Superior temporal gyrus (tissue), 1 donor: ENCODE measurements around the gene TSPAN7.

Experiments
- DNase-seq: peaks from one replicate; pipeline ENCODE4 v3.0.0-alpha.2; 2016; ENCODE audit errors: extremely low spot score

TSPAN7 gene, protein sequence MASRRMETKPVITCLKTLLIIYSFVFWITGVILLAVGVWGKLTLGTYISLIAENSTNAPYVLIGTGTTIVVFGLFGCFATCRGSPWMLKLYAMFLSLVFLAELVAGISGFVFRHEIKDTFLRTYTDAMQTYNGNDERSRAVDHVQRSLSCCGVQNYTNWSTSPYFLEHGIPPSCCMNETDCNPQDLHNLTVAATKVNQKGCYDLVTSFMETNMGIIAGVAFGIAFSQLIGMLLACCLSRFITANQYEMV

DNA sequence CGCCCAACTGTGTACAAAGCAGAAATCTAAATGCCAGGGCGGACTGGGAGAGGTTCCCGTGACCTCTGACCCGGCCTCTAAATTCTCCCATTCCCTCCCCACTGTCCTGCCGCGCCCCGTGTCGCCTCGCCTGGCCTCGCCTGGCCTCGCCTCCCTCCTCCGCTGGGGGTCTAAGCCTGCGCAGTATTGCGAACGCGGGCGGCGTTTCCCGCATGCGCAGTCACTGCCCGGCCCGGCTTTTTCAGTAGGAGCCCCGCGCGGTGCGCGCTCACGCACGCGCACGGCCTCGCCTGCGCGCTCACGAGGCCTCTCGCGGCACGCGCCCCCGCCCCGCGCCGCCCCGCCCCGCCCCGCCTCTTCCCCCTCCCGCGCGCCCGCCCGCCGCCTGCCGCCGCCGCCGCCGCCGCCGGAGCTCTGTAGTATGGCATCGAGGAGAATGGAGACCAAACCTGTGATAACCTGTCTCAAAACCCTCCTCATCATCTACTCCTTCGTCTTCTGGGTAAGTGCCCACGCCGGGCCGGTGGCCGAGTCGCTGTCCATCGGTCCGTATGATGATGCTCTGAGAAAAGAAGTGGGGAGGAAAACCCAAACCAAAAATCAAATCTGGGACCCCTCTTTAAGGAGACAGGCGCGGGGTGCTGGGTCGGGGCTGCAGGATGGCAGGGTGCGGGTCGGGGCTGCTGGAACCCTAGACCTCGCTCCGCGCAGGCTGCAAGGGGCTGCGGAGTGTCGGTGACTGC, at the start of gene TSPAN7:
TSS of gene TSPAN7 (plus strand) at position 417 of the 743 bp plus-strand sequence. CDS start at position 422, 5 bp downstream.
- DNase-seq, result peak; percentile 76

DNA sequence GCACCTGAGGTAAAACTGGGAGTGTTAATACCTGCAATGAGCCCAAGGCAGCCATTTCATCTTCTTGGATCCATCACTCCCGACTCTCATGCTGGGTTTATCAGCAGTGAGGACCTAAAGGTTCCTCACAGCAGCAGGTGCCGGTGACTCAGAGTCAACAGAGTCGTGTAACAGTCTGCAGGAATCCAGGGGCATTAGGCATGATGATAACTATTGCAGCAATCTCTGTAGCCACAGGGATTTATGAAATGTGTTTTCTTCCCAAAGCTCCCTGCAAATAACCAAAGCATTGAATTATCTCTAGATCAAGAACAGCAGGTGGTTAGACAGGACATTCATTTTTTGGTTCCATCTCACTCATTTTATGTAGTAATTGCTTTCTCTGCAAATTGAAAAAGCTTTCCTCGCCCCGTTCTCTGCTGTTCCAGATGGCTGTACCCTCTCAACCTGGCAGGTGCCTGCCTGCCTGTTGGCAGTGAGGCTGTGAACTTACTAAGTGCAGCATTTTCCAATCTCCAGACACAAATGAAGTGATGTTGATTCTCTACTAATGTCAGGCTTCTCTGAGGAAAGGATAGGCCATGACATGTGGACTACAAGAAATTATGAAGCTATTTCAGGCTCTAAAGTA, 48.1 kb upstream of the TSPAN7 start:
- peak; percentile 10 for DNase-seq

DNA sequence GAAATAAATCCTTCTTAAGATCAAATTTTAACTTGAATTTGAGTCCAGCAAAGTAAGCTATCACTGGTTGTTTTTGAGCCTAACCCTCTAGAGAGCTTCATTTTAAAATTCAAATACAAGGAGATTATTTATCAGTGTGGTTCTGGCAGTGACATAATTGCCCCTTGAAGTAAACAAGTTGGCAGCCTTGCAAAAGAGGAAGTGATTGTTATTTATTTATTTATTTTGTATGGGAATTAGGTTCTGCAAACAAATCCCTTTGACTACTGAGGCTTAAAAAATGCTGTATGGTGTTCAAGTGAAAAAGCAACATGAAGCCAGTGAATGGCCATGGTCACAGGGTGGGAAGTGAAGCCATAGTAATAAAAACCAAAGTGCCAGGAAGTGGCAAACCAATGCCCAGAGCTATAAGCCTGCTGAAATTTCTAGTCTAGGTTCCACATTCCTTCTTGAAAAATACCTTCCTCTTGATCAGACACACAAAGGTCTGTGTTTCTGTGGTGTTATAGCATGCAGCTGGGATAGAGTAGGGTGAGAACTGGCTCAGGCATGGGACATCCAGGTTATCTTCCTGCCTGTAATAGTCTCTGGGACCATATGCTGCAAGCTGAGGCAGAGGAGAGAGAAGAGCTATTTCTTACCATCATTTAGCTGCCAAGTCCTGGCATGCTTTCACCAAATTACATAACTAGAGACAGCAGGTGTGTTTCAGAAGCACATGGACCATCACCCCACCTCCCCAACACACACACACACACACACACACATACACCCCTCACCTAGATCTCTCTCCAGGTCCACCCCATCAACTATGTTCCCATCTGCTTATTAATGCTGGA, 47.1 kb upstream of the TSPAN7 start:
- DNase-seq, result peak; percentile 24

DNA sequence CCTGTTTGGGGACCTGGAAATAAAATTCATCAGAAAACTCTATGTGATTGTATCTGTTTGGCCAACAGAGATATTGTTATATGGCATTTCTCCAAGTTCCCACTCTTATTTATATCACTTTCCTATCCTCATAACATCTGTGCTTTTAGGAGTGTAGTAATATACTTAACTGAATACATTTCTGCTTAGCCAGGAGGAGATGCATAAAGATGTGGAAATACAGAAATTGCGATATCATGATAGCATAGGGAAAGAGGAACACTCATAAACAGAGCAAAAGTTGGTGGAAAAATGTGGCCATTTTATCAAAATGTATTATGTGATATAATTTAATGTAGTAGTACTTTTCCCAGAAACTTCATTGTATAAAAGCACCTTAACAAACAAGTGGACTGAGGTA, 46.1 kb upstream of the TSPAN7 start:
- peak; percentile 9 for DNase-seq

DNA sequence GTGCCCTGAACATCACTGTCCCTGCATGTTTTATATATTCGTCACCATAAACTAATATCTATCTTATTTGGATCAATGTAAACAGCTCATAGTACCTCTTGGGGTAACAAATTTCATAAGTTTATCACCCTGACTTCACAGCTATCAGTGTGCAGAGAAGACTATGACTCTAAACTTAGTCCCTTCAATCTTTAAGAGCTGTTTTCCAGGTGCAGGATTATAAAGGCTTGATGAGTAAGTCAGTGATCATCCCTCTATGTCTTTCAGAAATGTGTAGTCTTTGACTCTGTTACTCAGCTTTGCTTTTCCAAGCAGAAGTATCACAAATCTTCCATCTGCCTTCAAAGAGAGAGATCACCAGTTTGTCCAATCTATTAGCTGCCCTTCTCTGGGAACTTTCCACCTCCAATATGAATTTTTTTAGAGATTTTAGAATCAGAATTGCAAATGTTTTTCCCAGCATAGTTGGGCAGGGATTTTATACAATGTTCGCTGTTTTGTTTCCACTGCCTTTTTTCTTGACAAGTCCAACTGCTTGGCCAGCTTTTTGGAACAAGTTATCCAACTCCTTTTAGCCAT, 45.1 kb upstream of the TSPAN7 start:
- peak; percentile 13 for DNase-seq

DNA sequence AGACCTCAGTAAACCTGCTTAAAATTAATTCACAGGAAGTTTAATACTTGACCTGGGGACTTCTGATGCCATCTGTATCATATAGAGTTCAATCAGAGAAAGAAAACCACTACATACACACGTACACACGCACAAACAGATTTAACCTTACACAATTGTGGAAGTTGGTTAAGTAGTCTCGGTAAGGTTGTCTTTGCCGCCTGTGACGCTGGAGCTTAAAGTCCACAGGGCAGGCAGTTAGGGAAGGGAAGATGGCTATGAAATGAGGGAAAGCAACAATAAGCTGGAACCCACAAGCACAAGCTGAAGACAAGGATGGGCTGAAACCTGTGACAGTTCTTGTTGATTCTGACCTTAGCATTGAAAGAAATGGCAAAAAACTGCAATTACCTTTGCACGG, 41.7 kb upstream of the TSPAN7 start:
- DNase-seq, result no peak

DNA sequence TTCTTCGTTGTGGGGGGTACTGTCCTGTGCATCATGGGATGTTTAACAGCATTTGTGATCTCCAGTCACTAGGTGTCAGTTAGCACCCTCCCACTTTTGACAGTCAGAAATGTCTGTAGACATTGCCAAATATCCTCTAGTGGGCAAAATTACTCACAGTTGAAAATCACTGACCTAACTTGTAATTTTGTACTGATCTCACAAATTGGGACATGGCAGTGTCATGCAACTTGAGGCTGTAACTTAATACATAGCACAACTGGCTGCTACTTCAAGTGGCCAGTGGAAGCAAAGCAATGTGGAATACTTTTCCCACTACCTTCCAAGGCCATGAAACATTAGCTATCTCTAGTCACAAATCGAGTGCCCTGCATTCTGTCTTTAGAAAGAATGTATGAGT, 23.2 kb upstream of the TSPAN7 start:
- DNase-seq, result no peak

DNA sequence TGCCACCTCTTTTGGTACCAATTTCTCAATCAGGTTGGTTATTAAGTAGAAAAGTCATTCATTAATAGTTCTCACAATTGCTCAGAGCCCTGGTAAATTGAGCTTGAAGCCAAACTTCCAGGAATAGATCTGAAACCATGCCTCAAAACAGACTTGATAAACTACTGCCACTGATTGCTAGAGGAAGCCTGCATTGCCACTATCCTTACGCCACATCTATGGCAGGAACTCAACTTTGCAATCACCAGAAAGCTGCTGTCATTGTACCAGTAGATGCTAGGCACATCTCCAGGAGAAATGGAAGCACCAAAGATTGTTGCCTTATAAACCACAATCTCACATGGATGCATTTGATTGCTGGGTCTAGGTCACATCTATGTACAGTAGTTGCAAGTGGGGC, 21.6 kb upstream of the TSPAN7 start:
- DNase-seq, result no peak

DNA sequence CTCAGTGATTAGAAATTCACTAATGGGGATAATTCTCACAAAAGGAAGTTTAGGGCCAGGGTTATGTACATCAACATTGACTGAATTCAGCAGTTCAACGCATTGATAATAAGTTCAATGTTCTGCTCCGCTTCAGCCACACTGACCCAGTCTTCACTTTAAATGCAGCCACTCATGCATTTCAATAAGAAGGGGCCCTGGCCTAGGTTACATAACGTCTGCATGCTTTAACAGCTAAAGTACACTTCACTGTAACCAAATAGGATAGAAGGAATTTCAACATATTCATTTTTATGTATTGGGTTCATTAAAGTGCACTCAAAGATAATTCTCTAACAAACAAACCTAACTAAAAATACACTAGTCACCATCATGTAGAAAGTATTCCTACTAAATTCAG, 12.8 kb upstream of the TSPAN7 start:
- no peak for DNase-seq

DNA sequence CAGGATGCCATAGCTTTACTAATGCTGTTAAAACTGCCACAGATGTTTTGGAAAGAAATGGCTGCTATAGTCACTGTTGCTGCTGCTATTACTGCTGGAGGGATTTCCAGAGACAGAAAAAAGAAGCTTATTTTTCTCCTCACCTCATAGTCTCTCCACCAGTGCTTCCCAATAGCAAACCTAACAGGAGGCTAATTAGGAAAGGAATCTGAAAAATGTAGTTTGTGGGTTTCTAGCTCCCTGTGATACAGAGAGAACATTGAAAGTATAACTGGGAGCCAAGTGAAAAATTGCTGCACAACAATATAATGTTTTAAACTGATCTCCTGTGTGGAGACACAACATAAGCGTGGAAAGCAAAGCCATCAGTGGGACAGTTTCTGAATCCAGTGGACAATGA, 8.6 kb upstream of the TSPAN7 start:
- no peak for DNase-seq

DNA sequence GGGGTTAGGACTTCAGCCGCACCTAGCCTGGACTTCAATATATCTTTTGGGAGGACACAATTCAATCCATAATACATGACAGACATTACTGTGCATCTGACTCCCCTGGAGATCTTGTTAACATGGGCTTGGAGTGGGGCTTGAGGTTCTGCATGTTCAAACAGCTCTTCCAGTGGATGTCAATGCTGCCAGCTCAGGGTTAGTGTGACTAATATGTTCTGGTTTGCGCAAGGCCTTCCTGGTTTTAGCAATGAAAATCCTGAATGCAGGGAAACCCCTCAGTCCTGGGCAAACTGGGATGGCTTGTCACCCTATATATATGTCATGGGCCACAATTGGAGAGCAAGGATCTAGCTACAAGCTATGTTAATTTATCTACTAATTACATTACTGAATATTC, 2.7 kb upstream of the TSPAN7 start:
- DNase-seq, result no peak

DNA sequence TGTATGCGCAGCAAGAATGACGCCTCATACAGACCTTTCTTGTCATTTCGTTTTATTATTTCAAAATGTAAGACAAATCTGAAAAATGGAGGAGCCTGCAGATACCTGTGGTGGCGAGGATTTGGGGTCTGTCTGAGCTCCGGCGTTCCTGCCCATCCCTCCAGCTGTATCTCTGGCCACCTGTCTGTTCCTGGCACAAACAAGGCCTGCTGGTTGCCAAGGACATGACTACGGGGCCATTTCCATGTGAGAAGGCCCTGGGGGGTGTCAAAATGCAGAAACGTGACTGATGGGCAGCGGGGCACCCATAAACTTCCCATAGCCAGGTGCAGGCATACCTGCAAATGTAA, 591 bp upstream of the TSPAN7 start:
- no peak for DNase-seq

DNA sequence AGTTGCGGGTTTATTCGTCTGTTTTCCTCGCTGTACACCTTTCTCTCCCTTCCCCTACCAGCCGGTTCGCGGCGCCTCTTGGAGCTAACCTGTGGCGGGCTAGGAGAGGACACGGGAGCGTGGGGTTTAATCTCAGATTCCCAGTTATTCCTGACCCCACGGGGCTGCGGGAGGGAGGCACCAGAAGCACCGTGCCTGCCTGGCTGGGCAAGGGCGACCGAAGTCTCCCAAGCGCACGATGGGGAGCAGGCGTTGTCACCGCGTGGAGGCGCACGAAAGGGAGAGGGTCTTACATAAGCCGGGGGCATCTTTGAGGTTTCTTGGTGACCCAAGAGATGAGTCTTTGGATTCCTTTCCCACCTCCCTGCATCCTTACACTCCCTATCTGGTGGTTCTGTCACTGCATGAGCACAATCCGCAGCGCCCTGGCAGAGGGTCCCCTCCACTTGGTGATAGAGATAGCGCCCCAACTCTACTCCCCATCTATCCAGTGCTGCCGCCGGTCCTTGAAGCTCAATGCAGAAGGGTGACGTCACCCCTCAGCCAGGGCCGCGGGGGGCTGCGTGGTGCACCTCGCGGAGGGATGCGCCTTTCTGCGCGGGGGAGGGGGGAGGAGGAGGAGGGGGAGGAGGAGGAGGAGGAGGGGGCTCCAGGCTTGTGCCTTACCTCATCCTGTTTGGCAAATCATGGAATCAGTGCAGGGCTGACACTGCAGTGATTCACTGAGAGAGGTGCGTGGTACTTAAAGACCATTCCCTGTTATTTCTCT, 793 bp downstream of the TSPAN7 start:
- peak; percentile 24 for DNase-seq

DNA sequence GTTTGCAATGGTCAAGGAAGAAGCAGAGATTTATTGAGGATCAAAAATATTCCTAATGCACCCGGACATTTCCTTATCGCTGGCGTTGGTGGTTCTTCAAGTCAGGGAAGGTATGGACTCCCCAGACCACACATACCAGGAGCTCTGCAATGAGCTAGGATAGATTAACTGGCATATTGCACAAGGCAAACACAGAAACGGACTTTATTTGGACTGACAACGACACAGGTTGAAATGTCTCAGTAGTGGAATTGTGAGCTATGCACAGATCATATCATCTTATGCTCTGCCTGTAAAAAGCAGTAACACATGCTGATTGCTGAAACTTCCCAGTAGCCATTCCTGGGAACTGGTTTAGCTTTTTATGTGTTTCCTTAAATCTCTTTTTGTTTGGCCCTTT, 1.7 kb downstream of the TSPAN7 start:
- DNase-seq, result peak; percentile 18

DNA sequence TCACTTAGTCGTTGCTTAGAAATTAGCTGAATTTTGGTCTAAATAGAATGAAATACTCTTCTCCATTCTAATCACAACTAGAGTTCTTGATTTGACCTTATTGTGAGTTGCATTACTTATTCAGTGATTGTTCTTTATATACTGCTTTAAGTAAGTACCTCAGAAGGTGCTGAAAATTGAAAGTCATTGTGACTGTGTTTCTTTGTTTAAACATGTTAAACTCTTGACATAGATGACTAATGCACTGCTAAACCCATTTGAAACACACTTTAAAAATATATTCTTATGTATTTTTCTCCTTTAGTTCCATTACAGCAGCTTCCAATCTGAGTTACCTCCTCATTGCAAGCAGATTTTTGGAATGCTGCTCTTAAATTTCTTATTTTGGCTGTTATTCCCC, 9.1 kb downstream of the TSPAN7 start:
- DNase-seq, result no peak

DNA sequence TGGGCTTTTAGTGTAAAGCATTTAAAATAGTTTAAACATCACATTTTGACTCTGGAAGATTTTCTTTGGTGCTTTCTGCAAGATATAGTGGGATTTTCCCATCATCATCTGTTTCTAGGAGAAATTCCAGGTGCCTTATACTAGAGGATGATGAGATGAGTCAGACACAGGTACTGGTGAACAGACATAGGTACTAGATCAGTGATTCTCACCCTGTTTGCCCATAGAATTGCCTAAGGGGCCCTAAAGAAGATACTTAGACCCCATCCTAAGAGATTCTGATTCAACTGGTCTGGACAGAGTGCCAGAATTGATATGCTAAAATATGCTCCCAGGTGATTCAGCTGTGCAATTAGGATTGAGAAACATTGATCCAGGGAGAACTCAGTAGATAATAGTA, 9.7 kb downstream of the TSPAN7 start:
- DNase-seq, result no peak

DNA sequence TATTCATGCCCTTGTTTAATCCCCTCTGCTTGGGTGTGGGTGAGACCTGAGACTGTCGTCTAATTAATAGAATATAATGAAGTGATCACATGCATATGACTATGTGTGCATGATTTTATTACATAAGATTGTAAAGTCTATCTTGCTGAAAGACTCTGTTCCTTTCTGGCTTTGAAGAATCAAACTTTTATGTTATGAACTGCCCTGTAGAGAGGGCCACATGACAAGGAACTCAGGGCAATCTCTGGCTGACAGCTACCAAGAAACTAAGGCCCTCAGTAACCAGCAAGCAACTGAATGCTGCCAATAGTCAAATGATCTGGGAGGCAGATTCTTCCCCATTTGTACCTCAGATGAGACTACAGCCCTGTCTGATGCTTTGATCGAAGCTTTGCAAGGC, 13.5 kb downstream of the TSPAN7 start:
- no peak for DNase-seq

DNA sequence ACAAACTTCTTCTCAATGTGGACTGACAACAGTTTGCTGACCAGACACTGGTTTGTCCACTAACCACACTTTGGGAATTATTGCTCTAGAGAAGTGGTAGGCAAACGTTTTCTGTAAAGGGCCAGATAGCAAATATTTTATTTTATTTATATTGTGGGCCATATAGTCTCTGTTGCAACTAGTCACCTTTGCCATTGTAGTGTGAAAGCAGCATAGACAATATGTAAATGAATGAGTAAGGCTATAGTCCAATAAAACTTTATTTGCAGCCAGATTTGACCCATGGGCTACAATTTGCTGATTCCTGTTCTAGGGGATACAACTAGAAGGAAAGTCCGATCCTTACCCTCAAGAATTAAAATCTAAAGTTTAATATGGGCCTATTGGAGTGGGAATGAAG, 14.5 kb downstream of the TSPAN7 start:
- DNase-seq, result no peak

DNA sequence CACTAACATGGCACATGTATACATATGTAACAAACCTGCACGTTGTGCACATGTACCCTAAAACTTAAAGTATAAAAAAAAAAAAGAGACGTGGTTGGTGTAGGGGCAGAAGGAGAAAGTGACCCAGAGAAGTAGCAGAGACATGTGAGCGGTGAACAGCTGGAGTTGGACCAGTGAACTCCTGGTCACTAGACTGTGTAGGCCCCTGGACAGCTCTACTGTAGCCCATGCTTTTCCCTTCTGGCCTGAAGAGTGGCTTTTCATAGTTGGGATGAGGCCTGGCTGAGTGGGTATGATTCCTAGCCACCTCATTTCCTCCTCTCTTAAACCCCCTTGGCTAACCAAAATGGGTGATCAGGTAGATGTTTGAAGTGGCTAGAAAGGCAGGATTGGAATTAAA, 16.4 kb downstream of the TSPAN7 start:
- DNase-seq, result no peak

DNA sequence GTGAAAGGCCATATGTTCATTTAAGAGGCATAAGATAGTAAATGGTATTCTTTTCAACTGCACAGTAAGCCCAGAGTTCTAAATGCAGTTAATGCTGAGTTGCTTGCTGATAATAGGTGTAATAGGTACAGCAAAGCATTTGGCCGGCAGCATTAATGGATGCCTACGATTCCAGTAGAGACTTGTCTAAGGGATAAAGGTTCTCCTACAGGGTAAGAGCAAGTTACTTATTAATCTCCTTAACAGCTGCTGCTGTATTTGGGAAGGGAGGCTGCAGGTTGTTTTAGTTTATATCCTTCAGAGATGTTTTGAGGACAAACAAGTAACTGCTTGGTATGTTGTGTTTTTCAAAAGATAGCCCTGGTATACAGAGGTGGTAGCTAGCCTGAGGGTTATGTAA, 16.8 kb downstream of the TSPAN7 start:
- DNase-seq, result no peak

DNA sequence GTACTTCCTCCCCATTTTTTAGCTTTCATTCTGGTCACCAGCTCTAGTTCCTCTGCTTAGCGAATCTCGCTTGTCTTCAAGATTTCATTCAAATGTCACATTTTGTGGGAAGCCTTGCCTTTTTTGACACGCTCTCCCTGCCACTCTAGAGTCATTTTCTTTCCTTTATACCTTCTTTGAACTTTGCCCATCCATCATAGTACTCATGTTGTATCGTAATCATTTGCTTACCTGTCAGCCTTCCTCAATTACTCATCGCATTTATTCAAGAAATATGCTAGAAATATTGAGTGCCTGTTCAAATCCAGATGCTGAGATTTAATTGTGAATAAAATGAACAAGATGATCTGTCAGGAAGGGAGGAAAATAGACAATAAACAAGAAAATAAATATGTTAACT, 21.8 kb downstream of the TSPAN7 start:
- DNase-seq, result no peak
